Cortex of kidney (tissue), 1 donor: ENCODE results near the gene KIF24.
"Not testable (repeated sequence)": the region's sequence is repeated elsewhere in the genome, so short reads cannot be mapped to it uniquely, and the experiment has no call there.

Experiments used
- DNase-seq: peaks from one replicate; lab custom pipeline; 2025; lab: John Stamatoyannopoulos, UW

The KIF24 gene, protein sequence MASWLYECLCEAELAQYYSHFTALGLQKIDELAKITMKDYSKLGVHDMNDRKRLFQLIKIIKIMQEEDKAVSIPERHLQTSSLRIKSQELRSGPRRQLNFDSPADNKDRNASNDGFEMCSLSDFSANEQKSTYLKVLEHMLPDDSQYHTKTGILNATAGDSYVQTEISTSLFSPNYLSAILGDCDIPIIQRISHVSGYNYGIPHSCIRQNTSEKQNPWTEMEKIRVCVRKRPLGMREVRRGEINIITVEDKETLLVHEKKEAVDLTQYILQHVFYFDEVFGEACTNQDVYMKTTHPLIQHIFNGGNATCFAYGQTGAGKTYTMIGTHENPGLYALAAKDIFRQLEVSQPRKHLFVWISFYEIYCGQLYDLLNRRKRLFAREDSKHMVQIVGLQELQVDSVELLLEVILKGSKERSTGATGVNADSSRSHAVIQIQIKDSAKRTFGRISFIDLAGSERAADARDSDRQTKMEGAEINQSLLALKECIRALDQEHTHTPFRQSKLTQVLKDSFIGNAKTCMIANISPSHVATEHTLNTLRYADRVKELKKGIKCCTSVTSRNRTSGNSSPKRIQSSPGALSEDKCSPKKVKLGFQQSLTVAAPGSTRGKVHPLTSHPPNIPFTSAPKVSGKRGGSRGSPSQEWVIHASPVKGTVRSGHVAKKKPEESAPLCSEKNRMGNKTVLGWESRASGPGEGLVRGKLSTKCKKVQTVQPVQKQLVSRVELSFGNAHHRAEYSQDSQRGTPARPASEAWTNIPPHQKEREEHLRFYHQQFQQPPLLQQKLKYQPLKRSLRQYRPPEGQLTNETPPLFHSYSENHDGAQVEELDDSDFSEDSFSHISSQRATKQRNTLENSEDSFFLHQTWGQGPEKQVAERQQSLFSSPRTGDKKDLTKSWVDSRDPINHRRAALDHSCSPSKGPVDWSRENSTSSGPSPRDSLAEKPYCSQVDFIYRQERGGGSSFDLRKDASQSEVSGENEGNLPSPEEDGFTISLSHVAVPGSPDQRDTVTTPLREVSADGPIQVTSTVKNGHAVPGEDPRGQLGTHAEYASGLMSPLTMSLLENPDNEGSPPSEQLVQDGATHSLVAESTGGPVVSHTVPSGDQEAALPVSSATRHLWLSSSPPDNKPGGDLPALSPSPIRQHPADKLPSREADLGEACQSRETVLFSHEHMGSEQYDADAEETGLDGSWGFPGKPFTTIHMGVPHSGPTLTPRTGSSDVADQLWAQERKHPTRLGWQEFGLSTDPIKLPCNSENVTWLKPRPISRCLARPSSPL (N-terminal part only)

DNA sequence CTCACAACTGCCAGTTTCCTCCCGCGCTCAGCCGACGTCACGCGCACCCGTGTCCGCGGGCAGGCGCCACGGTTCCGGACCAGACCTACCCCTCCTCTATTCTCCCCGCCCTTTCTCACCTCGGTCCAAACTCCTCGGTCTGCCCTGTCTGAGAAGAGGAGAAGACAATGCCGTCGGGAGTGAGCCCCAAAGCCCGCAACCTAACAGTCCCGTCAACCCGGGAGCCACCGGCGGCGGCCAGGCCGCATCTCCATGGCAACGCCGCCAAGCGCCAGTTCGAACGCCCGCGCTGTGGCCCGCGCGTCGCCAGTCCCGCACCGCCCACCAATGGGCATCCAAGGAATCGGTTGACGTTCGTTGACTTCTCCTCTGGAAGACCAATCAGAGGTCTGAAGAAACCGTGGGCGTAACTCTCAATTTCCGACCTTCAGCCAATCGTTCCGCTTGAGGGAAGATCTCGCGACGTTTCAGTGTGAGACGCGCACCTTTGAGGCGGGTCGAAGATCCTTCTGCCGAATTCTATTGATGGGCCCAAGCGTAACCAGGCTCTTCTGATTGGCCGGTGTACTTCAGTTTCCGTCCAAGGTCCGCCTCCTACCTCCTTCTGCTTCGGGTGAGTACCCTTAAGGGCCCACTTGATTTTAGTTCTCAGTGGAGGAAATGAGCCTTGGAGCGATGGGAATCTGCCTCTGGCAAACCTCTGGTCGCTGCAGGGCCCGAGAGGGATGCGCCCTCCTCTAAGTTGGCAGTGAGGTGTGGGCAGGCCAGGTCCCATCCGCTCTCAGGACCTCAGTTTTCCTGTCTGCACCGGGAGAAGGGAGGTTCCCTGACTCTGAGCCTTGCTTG, at the start of gene KIF24, which contains the start of gene NUDT2:
TSS of gene KIF24 (minus strand) at position 282 of the 846 bp plus-strand sequence. CDS start 17,922 bp downstream, outside the sequence.
TSS of gene NUDT2 (plus strand) at position 583 of the 846 bp plus-strand sequence. CDS start 9,471 bp downstream, outside the sequence.
- DNase-seq: no peak

DNA sequence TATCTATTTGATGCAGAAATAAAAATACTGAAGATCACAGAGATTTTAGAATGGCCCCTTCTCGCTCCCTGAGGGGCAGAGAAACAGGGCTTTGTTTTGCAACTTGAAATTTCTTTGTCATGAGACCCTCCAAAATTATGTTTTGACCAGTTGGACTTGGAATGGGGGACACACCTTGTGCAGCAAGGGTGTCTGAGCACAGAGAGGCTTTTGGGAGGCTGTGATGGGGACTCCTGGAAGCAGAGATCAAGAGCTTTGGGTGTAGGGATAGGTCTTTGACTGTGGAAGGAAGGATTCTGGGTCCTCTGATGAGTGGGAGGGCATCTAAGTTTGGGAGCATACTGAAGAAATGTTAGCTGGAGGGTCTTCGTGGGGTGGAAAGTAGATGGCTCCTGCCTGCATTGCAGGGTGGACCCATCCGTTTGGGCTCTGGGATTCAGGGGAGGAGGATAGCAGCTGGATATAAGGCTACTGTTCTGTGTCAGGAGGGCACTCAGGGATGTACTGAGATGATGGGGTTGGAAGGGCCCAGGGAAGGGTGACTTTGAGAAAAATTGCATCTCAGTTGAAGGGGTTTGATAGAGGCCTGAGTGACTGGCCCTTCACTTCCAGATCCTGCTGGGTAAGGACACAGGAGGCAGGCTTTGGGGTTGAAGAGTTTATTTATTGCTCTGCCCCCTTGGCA, 49.5 kb upstream of the KIF24 start:
- no peak for DNase-seq

DNA sequence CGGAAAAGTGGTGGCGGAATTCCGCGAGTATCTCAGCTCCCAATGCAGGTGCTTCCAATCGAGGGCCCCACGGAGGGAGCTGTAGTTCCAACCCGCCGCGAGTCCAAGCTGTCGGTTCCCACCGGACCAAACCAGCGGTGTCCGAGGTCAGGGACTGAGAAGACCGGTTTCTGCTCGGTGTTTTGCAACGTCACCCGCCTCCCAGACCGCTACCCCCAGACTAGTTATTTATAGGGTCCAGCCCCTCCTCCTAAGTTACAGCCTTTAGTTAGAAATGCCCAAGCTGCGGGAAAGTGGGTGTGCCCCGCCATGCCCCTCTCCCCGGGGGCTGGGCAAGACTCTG, 48.3 kb upstream of the KIF24 start:
- no peak for DNase-seq

DNA sequence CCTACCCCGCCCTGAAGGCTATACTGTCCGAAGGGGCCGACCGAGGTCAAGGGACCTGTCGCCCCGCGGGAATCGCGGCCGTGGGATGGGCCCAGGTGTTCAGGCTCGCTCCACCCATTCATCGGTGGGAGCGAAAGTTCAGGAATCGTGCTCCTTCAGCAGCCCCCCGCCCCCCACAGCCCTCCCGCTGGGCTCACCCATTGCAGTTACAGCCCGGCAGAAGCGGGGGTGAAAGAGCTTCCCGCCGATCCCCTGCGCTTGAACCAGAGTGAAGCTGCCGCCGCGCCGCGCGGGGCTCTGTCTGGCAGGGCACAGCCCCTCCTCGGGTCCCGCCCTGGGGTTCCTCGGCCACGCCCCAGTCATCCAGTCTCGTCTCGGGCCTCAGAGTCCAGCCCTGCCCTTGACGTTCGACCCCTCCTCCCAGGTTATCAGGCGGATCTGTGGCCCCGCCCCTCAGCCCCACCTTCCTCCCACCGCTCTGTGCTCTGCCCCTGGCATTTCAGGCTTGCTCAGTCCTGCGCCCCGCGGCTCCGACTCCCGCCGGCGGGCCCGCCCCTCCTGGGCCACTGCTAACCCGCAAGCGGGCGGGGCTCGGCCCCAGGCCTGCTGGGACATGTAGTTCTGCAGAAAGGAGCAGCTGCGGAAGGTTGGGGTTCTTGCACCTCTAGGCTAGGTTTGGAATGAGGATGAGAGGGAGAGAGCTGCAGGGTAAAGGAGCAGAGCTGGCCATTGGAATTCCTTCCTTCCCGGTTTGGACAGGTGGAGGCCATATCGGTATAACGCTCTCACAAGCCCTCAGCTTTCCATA, 47.7 kb upstream of the KIF24 start, which contains the start of gene MYORG:
TSS of gene MYORG (minus strand) at position 303 of the 808 bp plus-strand sequence. CDS start 3,955 bp downstream, outside the sequence.
- DNase-seq: no peak

DNA sequence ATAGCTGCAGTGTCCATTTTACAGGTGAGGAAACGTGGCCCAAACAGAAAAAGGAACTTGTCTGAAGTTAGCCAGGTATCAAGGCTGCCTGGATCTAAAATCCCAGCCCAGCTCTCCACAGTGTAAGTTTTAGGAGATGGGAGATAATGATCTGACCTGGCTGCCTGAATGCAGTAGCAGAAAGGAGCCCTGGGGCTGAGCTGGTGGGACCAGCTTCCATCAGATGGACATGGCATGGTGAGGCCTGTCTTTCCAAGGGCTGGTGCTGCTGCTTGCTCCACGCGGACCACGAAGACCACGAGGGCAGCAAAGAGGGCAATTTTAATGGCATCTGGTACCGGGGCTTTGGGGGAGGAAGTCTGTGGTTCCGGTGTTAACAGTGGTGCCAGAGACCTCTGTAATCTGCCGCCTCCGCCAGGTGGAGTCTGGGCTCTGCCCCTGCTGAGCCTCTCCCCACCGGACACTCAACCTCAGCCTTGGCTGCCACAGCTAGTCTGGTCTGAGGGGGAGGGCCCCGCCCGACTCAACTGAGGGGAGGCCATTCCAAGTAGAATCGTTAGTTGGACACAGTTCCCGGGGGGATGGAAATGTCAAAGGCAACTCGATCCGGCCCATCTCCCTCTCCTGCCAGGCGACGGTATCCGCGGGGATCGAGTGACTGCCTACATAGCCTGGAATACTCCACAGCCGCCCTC, 47.0 kb upstream of the KIF24 start:
- no peak for DNase-seq

DNA sequence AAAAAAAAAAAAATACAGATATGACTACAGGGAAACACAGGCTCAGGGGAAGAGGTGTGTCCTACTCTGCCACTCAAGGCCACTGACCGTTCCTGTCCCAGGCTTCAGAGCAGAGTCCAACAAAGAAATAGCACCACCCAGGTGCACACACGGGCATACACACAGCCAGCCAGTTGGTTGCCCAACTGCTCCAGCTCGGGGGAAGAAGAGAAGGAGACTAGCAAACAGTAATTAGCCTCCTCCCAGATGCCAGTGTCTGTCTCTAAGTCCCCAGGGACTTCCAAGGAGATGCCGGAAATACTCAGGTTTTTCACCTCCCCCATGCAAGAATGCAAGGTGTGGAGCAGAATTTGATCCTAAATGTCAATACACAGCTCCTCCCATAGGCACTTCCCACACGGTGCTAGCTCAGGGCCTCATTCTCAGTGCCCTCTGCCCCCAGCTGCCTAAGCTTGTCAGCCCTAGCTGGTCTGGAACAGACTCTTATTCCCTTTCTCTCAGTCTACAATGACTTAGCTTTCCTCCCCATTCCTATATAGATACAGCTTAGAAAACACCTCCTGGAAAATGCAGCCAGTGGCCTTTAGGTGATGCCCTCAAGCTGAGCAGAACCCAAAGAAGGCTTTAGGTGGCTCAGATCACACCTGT, 46.0 kb upstream of the KIF24 start:
- DNase-seq: no peak

DNA sequence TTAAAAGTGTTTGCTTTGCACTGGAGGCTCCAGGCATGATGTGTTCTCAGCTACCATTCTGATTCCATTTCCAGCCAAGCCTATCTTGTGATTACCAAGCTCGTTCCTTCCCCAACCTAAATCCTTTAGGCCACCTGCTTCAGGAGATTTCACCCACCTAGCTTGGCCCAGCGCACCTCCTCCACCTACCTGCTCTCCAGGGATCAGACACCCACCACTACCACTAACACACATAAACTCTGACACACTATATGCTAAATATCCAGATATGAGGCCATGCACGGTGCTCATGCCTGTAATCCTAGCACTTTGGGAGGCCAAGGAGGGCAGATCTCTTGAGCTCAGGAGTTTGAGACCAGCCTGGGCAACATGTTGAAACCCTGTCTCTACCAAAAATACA, 45.3 kb upstream of the KIF24 start:
- no peak for DNase-seq

DNA sequence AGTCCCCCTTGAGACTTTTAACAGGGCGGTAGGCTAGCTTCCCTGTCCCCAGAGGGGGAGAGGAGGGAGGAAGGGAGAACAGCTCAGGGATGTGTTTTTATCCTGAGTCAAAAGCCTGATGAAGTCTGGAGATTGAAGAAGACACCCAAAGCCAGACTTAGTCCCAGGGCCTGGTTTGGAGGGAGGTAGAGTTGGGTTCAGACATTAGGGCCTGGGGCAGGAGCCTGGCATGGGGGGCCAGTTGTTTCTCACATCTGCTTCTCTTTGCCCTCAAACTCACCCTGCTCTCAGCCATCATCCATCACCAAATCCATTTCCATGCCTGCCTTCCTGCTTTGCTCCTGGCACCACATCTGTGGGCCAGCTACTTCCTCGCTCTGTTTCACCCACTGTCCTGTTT, 44.7 kb upstream of the KIF24 start:
- DNase-seq: no peak

DNA sequence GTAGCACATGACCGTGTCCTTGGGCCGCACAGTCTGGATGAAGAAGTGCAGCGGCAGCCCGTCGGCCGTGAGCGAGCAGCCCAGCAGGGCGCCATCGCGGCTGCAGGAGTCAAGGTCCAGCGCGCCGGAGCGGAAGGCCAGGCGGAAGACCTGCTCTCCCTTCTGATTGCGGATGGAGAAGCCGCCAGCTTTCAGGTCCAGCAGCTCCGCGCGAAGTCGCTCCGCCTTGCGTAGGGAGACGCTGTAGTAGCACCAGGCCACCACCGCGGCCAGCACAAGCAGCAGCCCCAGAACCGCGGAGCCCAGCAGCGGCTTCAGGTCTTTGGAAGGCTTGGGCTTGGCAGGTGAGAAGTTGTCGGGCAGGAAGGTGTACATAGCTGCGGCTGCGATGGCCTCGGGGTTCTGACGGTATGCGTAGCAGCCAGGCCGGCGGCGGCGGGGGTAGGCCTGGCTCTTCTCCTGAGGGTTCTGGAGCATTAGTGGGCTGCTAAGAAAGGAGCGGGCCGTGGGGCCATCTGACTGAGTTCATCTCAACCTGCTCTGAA, 43.5 kb upstream of the KIF24 start:
- no peak for DNase-seq

DNA sequence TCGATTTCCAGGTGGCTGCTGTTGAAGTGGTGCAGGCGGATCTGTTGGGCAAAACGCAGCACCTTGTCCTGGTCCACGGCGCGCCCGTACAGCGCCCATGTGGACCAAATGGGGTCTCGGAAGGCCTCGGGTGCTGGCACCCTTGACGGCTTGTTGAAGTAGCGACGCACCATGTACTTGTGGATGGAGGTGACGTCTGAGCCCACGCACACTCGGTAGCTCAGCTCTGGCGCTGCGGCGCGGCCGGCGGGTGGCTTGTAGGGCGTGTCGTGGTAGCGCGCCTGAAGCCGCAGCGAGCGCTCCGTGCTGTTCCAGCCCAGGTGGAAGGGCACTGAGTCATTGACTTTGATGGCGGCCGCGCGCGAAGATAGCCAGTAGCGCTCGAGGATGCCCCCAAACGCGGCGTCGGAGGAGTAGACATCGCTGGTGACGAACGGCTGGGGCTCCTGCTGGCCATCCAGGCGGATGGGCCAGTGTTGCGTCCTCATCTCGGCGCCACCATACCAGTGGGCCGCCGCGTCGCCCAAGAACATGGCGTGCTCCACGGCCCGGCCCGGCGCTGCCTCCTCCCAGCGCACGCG, 42.9 kb upstream of the KIF24 start:
- DNase-seq: no peak

DNA sequence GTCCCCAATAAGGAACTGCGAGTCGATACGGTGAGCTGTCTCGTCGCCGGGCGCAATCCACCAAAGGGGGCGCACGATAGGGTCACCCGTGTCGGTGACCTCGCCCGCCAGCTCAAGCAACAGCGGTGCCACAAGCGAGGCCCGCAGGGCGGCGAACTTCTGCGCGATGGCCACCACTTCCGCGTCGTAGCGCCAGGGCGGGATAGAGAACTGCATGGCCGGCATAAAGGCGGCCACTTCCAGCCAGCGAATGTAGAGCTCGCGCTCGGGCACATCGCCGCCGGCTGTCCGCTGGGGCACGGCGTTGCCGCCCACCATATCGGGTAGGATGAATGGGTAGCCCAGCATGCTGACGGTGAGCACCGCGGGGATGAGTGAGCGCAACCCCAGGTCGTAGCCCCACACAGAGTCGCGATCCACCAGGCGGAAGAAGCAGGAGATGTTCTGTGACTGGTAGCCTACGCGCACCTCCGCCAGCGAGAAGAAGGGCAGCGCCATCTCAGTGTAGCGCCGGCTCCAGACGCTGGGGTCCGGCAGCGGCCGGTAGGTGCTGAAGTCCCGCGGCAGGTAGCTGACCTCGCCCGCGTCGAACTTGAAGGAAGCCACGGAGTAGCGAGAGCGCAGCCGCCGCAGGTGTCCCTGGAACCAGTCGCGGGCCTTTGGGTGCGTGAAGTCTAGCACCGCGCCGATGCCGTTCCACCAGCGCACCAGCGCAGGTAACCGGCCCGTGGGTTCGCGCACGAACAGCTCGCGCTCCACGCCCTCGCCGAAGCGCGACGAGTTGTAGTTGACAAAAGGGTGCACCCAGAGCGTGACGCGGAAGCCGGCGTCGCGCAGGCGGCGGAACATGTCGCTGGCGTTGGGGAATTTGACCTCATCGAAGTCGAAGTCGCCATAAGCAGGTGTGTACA, 42.2 kb upstream of the KIF24 start:
- no peak for DNase-seq

DNA sequence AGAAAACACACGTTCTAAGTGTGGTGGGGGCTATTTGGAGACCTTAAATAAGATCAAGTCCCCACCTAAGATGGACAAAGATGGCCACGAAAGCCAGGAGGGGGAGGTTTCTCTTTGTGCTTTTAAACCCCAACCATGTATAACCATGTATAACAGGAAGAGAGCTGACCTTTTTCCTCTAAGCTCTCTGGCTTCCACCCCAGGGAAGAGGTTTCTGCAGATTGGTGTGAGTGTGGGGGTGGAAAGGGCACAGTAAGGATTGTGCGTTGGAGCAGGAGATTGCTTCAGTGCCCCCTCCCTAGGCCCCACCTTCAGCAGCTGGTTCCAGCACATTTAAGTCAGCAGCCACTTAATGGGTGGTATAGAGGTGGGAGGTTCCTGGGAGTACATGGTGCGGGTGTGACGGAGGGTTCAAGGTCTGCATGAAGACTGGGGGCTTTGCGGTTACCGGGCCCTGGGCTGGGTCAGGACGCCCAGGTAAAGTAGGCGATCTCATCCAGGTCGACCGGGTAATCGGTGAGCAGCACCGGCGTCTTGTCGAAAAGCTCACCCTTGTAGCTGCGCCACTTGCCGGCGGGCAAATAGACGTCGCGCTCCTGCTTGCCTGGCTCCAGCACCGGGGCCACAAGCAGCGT, 41.4 kb upstream of the KIF24 start:
- DNase-seq: no peak

DNA sequence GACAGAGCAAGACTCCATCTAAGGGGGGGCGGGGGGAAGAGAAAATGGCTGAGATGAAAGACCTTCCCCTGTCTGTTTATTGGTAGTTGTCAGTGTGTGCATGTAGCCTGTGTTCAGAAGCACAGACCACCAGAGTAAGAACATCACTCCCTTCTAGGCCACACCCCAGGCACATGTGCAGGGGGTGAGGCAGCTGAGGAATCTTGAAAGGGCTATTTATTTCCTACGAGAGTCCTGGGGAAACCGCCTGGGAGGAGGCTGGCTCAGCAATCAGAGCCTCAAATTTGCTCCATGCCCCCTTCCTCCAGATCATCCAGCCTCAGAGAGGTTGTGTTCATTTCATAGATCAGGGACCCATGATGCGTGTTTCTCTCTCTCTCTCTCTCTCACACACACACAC, 40.6 kb upstream of the KIF24 start:
- DNase-seq: no peak

DNA sequence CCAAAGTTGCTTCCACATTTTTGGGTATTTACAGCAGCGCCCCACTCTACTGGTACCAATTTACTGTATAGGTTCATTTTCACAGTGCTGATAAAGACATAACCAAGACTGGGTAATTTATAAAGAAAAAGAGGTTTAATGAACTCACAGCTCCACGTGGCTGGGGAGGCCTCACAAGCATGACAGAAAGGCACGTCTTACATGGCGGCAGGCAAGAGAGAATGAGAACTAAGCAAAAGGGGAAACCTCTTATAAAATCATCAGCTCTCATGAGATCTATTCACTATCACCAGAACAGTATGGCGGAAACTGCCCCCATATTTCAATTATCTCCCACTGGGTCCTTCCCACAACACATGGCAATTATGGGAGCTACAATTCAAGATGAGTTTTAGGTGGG, 39.7 kb upstream of the KIF24 start:
- DNase-seq: not testable (repeated sequence)

DNA sequence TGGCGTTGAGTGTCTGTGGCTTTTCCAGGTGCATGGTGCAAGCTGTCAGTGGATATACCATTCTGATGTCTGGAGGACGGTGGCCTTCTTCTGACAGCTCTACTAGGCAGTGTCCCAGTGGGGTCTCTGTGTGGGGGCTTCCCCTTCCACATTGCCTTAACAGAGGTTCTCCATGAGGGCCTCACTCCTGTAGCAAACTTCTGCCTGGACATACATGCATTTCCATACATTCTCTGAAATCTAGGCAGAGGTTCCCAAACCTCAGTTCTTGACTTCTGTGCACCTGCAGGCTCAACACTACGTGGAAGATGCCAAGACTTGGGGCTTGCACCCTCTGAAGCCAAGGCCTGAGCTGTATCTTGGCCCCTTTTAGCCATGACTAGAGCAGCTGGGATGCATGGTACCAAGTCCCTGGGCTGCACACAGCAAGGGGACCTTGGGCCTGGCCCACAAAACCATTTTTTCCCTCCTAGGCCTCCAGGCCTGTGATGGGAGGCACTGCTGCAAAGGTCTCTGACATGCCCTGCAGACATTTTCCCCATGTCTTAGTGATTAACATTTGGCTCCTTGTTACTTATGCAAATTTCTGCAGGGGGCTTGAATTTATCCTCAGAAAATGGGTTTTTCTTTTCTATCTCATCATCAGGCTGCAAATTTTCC, 38.8 kb upstream of the KIF24 start:
- DNase-seq: not testable (repeated sequence)

DNA sequence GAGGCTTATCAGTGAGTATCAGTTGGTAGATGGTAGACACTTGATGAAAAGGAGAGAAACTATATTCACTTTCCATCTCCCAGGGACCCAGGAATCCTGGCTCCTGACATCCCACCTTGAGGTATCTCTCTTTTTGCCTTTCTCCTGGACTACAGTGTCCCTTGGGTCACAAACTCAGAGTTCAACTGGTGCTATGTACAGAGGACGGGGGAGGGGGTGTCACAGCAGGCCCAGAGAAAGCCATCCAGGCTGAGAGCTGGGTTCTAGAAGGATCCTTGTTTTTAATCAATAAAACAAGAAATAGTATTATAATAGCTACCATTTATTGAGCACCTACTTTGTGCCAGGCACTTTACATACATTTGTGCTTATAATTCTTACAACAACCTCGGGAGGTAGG, 37.3 kb upstream of the KIF24 start:
- DNase-seq: no peak
